ENCODE results near the gene THRB.

Gene THRB

GRCh38 chr3:24494618-24495325 lies at the start of gene THRB:
Gene THRB (minus strand): TSS chr3:24494850.
- DNase-seq: no peak

- DNase-seq: no peak
Measured at GRCh38 chr3:24541935-24542334, 47.3 kb upstream of the THRB start.

- DNase-seq: no peak
Measured at GRCh38 chr3:24540821-24541220, 46.2 kb upstream of the THRB start.

DNA sequence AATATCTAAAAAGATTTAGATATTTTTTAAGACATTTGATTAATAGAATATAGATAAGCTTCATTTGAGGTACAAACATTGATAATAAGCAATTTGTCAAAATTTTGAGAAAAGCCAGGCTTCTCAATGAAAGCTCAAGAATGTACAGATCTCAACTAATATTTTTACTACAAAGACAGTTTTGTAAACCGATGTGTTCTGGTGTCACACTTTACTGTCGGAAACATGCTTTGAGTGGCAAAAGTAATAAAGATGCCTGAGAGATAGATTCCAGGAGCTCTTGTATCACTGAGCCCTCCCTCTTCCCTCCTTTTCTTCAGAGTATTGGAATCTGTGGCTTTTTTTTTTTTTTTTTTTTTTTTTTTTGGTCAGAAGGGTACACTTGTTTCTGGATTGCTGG lies 45.0 kb upstream of the THRB start:
- DNase-seq: no peak

DNA sequence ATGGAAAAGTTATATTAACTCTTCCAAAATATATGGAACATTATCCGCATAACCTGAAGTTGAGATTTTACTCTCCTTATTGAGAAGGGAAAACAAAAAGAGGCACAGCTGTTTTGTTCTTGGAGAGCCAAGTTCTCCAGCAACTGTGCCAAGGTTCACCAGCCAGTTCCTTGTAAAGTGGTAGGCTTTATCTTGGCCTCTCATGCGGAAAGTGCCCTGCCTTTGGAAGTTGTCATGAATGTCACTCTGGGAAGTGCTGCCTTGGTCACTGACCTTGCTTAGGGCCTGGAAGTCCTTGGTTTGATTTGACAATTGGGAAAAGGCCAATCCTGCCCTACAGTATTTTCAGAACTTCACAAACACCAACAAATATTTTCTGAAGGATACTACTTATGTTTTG lies 44.2 kb upstream of the THRB start:
- no peak for DNase-seq

GRCh38 chr3:24533561-24534193 lies 39.0 kb upstream of the THRB start:
- DNase-seq: no peak

DNA sequence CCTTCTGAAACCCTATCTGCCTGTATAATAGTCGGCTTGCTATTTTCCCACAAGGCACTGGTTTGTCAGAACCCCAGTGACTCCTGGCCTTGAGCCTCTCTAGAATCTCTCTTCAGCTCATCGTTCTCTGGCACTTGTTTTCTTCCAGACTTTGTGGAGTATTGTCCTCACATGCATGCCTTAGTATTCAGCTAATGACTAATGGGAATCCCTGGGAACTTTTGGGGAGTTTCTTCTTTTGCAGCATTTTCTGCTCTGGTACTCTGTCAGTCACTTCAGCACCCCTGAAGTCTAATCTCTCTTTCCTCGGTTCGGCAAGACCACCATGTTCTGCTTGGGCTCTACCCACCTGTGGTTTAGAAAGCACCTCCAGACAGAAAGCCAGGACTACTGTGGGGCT lies 35.8 kb upstream of the THRB start:
- DNase-seq: no peak

GRCh38 chr3:24529210-24529609 lies 34.6 kb upstream of the THRB start:
- DNase-seq: no peak

DNA sequence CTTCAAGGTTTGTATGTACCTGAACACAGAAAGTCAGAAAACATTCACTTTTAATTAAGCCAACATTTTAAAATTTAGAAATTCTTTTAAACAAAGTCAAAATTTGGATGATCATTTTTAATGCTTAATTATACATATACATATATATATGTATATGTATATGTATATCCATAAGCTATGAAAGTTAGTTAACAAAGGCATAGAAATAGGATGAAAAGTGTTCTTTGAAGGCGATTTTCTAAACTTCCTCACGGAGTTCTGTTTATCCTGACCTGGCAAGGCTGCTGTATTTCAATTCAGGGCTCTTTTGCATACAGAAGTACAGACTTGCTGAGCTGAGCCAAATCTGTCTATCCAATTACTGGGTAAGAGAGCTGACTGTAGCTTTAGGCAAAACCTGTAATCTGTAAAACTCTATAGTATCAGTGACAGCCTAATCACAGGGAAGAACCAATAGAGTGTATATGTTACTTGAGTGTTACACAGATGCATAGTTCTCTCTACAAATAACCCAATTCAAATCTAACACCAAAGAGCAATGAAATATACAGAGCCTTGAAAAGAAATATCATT lies 32.1 kb upstream of the THRB start:
- DNase-seq: no peak

DNA sequence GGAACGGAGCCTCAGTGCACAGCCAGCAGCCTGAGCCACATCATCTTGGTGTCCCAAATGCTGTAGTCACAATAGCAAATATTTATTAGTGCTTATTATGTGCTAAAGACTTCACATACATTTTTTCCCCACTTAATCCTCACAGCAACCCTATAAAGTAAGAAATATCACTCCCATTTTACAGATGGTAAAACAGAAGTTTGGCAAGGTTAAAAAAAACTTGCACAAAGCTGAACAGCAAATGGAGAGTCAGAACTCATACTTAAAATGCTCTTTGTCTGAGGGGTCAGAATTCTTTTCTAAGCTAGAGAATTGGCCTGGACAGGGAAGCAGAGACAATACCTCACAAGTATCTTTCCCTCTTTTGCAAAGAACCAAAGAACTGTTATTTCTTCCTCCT lies 30.9 kb upstream of the THRB start:
- DNase-seq: no peak

GRCh38 chr3:24525022-24525421 lies 30.4 kb upstream of the THRB start:
- DNase-seq: no peak

DNA sequence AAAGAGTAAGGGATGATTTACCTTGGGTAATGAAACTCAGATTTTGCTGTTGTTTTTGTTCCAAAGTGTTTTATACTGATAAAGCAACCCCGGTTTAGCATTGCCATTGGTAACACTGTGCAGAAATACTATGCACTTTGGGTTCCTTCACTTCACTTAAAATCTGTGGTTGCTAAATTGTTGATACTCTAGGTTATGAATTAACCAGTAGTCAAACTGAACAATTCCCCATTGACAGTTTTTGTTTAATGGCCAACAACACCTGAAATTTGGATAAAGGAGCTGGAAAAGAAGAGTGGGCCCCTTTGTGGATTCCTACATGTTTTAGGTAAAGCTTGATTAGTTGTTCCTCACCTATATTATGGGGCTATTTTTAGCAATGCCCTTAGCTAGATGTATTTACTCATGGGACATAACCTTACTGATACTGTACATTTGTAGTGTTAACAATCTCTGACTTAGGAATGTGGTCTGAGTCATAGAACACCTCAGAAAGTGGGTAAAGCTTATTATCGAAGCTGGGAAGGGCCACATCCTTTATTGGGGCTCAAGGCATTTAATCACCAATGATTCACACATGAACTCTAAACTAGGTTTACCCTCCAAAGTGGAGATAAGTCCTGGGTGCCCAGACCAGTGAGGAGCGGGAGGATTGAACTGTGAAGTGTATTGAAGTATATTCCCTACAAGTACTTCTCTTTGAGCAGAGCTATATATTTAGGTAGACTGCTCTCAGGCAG lies 29.5 kb upstream of the THRB start:
- no peak for DNase-seq

- no peak for DNase-seq
Measured at GRCh38 chr3:24523215-24523614, 28.6 kb upstream of the THRB start.

DNA sequence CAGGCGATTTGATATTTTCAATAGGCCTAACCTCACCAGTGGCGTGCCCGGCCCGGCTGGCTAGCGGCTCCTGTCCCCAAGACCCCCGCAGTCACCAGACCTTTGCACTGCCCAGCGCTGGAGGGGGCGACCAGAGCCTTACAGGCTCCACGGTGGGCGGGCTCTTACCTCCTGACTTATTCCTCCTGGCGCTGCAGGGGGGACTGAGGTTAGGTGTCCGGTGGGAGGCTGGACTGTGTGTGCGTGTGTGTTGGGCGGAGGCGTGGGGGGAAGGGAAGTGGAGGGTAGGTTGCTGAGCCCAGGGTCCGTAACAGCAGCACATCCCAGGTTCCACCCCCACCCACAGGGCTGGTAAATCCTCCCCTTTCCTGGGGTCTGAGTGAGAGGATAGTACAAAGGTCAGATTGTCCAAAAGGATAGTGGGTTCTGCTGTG lies 27.5 kb upstream of the THRB start:
- no peak for DNase-seq

DNA sequence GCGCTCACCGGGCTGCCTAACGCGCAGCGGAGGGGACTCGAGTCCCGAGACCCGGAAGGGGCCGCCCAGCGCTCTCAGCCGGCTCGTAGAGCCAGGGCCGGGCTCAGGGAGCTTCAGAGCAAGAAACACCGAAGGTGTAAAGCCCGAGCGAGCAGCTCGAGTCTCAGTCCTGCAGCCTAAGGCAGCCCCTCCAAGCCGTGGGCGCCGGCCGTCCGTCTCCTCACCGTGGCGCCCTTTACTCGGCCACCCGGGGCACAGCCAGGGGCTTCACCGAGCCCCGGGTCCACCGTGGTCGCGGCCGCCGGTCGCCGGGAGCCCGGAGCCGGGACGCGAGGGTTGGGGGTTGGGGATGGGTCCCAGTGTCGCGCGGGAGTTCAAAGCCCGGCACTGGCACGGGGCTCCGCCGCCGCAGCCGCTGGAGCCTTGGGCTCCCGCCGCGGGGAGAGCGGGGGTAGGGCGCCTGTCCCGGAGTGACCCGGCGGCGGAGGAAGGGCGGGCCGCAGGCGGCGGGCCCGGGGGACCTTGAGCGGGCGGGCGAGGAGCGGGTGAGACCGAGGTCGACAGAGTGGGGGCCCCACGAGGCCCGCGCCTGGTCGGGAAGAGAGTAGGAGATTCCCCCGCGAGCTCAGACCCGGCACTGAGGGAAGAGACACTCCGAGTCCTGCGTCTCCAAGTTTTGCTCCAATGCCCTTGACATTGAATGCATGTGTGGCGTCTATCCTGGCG lies 26.9 kb upstream of the THRB start:
- DNase-seq: no peak

DNA sequence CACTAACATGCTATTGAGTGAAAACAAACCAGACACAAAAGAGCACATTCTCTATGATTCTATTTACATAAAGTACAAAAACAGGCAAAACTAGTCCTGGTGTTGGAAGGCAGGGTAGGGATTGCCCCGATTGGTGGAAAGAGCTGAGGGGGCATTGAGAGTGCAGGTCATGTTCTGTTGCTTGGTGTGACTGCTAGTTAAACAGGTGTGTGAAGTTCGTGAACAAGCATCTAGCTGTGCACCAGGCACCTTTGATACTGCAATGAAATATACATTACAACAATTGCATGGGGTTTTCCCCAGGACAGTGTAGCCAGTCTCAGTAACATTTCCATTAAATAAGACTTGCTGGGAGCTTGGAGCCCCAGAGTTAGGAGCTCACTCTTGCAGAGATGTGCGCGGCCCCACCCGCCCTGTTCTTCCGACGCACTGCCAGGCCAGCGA lies 26.3 kb upstream of the THRB start:
- DNase-seq: no peak

DNA sequence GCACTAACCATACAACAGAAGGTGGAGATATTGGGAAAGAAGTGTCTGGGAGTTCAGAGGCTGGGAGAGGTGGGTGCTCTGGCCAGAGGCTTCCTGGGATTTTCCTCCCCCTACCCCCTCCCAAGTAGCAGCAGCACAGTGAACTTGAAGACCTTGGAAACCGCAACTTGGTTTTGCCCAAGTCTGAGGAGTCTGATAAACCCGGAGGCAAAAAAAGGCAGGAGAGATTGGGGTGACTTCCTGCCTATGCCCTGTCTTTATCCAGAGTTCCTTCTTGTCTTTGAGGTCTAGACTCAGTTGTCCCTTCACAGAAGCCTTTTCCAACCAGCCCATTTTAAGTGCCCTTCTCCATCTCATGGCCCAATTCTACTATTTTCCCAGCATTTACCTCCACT lies 25.4 kb upstream of the THRB start:
- no peak for DNase-seq

DNA sequence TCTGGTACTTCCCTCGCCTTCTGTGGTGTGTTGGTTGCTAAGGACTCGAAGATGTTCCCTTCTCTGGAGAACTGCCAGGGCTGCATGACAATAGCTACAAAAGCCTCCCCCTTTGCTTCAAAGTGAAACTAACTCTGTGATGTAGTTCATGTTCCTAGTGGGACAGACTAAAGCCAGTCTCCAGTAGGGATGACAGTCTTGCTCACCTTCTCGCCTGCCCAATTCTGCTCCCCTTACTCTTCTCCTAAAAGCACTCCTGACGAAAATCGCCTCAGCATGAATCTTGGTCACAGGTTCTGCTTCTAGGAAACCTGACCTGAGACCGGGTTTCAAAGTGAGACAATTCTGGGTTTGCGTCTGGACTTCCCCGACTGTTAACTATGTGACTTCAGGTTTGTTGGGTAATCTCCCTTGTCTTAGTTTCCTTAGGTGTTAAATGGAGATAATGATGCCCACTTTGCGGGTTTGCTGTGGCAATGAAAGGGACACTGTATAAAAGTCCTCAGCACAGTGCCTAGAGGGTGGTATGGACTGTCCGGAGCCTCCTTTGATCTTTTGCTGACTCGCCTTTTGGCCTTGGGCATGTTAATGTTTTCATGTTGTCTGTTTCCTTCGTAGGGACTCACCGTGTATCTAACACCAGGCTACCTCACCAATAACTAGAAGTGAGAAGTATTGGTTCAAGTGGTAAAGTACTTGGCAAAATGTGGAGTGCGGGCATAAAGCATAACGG lies 24.9 kb upstream of the THRB start:
- peak in 1 of 2 donors; percentile 36 for DNase-seq

DNA sequence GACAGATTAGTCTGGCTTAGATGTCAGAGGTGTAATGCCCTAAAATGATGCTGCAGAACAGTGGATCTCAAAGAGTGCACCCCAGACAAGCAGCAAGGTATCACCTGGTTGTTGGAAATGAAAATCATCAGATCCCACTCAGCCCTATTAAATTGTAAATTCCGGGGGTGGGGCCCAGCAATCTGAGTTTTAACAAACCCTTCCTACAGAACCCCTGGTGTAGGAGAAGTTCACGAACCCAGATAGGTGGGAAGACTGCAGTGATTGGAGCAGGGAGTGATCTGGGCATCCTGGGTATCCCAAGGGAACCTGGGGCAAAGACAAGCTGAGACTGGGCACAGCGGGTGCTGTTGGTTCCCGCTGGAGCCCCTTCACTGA lies 24.3 kb upstream of the THRB start:
- no peak for DNase-seq

DNA sequence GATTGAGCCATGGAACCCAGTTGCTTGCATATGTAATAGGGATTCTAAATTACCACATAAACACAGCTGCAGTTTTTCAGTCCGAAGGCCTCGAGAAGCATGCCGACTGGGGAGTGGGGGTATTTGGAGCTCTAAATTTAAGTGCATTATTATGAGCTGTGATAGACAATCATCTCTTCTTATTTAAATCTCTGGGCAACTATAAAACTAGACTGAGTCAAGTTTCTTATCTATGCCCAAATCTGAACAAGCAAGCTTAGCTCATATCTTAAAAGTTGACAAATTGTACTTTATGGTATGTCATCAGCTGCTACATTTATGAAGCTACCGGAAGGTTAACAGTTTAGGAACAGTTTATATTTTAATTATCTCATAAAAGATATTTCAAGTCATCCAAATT lies 19.5 kb upstream of the THRB start:
- DNase-seq: no peak

DNA sequence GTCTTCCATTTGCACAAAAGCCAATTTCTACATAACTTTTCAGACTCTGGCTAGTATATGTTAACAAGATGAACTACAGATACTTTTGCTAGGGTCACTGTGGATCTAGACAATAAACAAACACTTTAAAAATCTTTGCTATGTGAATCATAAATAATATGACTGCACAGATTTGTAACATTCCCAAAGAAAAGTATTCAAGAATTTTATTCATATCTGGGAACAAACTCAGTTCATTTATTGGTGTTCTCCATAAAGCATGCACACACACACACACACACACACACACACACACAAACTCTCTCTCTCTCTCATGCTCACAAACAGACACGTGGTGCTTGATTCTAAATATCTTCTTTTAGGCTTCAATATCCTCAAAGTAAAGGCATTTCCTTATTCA lies 18.8 kb upstream of the THRB start:
- DNase-seq: no peak

GRCh38 chr3:24512564-24513197 lies 18.0 kb upstream of the THRB start:
- DNase-seq: no peak
